Measurements from ENCODE around the gene ARHGEF19.

DNA sequence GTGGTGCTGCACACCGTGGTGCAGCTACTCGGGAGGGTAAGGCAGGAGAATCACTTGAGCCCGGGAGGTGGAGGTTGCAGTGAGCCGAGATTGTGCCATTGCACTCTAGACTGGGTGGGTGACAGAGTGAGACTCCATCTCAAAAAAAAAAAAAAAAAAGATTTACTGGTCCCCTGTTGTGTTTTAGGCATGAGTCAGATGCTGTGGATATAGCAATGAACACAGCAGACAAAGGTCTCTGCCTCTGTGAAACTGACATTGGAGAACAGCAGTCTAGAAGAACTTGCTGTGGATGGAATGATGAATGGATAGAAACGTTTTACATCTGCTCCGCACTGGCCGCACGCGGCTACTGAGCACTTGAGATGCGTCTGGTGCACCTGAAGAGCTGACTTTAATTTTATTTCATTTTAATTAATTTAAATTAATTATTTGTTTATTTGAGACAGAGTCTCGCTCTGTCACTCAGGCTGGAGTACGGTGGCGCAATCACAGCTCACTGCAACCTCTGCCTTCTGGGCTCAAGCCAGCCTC is 32.1 kb downstream of the ARHGEF19 start:
- TF ChIP-seq OSR1 (CRISPR knock-in tag; IDR thresholded peaks at IDR 0.05) (no peak), ZFP30 (CRISPR knock-in tag; IDR thresholded peaks at IDR 0.05) (no peak), ARNTL (CRISPR knock-in tag; IDR thresholded peaks at IDR 0.05; ENCODE audit: borderline replicate concordance, low read depth) (no peak), ESRRG (CRISPR knock-in tag; IDR thresholded peaks at IDR 0.05) (no peak), ISL1 (CRISPR knock-in tag; IDR thresholded peaks at IDR 0.05) (no peak), ZNF8 (CRISPR knock-in tag; IDR thresholded peaks at IDR 0.05) (no peak), ZC3H10 (CRISPR knock-in tag; IDR thresholded peaks at IDR 0.05) (no peak), RARB (CRISPR knock-in tag; IDR thresholded peaks at IDR 0.05) (no peak), BACH2 (CRISPR knock-in tag; IDR thresholded peaks at IDR 0.05; ENCODE audit: borderline replicate concordance) (no peak)
- TF ChIP-seq, protein P1, sequence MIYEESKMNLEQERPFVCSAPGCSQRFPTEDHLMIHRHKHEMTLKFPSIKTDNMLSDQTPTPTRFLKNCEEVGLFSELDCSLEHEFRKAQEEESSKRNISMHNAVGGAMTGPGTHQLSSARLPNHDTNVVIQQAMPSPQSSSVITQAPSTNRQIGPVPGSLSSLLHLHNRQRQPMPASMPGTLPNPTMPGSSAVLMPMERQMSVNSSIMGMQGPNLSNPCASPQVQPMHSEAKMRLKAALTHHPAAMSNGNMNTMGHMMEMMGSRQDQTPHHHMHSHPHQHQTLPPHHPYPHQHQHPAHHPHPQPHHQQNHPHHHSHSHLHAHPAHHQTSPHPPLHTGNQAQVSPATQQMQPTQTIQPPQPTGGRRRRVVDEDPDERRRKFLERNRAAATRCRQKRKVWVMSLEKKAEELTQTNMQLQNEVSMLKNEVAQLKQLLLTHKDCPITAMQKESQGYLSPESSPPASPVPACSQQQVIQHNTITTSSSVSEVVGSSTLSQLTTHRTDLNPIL (CRISPR knock-in tag; IDR thresholded peaks at IDR 0.05; ENCODE audit: low read depth): no peak
- TF ChIP-seq, protein P2, sequence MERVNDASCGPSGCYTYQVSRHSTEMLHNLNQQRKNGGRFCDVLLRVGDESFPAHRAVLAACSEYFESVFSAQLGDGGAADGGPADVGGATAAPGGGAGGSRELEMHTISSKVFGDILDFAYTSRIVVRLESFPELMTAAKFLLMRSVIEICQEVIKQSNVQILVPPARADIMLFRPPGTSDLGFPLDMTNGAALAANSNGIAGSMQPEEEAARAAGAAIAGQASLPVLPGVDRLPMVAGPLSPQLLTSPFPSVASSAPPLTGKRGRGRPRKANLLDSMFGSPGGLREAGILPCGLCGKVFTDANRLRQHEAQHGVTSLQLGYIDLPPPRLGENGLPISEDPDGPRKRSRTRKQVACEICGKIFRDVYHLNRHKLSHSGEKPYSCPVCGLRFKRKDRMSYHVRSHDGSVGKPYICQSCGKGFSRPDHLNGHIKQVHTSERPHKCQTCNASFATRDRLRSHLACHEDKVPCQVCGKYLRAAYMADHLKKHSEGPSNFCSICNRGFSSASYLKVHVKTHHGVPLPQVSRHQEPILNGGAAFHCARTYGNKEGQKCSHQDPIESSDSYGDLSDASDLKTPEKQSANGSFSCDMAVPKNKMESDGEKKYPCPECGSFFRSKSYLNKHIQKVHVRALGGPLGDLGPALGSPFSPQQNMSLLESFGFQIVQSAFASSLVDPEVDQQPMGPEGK (CRISPR knock-in tag; IDR thresholded peaks at IDR 0.05; ENCODE audit: borderline replicate concordance): no peak
- TF ChIP-seq, protein P3, sequence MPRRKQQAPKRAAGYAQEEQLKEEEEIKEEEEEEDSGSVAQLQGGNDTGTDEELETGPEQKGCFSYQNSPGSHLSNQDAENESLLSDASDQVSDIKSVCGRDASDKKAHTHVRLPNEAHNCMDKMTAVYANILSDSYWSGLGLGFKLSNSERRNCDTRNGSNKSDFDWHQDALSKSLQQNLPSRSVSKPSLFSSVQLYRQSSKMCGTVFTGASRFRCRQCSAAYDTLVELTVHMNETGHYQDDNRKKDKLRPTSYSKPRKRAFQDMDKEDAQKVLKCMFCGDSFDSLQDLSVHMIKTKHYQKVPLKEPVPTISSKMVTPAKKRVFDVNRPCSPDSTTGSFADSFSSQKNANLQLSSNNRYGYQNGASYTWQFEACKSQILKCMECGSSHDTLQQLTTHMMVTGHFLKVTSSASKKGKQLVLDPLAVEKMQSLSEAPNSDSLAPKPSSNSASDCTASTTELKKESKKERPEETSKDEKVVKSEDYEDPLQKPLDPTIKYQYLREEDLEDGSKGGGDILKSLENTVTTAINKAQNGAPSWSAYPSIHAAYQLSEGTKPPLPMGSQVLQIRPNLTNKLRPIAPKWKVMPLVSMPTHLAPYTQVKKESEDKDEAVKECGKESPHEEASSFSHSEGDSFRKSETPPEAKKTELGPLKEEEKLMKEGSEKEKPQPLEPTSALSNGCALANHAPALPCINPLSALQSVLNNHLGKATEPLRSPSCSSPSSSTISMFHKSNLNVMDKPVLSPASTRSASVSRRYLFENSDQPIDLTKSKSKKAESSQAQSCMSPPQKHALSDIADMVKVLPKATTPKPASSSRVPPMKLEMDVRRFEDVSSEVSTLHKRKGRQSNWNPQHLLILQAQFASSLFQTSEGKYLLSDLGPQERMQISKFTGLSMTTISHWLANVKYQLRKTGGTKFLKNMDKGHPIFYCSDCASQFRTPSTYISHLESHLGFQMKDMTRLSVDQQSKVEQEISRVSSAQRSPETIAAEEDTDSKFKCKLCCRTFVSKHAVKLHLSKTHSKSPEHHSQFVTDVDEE (CRISPR knock-in tag; IDR thresholded peaks at IDR 0.05): no peak
